Left kidney (tissue), 2 donors: ENCODE data around the gene NDUFAB1. TPM values are rescaled to one million over a fixed set of nuclear protein-coding genes. Genes with fewer than 3 reads are reported as not detected.
"Not testable (repeated sequence)": the region's sequence is repeated elsewhere in the genome, so short reads cannot be mapped to it uniquely, and the experiment has no call there.

Experiments
- DNase-seq: peaks from one replicate; pipeline ENCODE4 v3.0.0-alpha.2; 2013
- polyA plus RNA-seq: library from polyadenylated mRNA; unstranded; fragments of 120-200 nt; gene quantifications from one replicate; pipeline ENCODE4 v1.2.1, GENCODE V29; 2013; ENCODE audit not compliant: insufficient read length

NDUFAB1 gene
- polyA plus RNA-seq, 1 donor: 87.2 TPM

DNA sequence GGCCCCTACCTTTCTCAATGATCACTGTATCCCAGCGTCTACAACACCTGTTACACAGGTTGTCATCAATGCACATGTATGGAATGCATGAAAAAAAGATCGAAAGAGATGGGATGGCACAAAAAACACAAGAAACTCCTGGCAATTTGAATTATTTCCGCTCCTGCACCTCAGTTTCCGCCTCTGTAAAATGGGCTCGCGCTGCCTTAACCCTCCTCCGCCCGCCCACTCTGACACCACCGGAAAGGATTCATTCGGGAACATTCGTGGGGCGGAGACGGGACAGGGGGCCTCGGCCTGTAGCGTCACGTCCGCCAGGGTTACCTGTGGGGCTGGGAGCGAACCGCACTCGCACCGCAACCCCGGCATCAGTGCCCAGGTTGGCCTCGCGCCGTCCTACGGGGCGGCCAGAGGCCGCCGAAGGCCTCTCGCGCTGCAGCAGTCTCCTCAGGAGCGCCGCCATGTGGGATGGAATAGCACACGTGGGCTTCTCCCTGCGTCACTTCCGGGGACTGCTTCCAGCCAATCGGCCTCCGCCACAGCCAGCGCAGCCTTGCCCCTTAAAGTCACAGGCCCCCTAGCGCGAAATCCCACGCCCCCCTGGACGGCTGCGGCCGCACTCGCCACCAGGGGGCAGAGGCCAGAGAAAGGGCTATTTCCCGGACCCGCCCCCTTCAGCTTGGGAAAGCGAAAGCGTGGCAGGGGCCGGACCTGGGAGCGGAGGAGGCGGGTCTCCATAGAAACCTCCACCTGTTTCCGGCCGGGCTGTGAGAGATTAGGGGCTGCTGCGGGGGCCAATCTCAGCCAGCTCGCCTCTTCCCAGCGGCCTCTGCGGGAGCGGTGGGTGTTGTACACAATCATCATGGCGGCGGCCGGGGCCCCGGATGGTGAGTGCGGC, 39.0 kb downstream of the NDUFAB1 start, which contains the start of the genes EARS2 and UBFD1:
TSS of gene EARS2 (minus strand) at position 470 of the 898 bp plus-strand sequence. CDS start at position 463, 7 bp downstream.
TSS of gene UBFD1 (plus strand) at position 847 of the 898 bp plus-strand sequence. CDS start at position 863, 16 bp downstream.
- DNase-seq: peak; percentile 99

GRCh38 chr16:23554536-23554935, 41.6 kb downstream of the NDUFAB1 start:
- no peak for DNase-seq

- no peak for DNase-seq
These were observed 44.0 kb downstream of the NDUFAB1 start for GRCh38 chr16:23552161-23552560.

- no peak for DNase-seq
These were observed 46.2 kb downstream of the NDUFAB1 start for GRCh38 chr16:23549938-23550337.

- DNase-seq: no peak
These were observed 51.7 kb downstream of the NDUFAB1 start for GRCh38 chr16:23544436-23544835.

GRCh38 chr16:23540817-23541178, 55.3 kb downstream of the NDUFAB1 start:
- not testable (repeated sequence) for DNase-seq

DNA sequence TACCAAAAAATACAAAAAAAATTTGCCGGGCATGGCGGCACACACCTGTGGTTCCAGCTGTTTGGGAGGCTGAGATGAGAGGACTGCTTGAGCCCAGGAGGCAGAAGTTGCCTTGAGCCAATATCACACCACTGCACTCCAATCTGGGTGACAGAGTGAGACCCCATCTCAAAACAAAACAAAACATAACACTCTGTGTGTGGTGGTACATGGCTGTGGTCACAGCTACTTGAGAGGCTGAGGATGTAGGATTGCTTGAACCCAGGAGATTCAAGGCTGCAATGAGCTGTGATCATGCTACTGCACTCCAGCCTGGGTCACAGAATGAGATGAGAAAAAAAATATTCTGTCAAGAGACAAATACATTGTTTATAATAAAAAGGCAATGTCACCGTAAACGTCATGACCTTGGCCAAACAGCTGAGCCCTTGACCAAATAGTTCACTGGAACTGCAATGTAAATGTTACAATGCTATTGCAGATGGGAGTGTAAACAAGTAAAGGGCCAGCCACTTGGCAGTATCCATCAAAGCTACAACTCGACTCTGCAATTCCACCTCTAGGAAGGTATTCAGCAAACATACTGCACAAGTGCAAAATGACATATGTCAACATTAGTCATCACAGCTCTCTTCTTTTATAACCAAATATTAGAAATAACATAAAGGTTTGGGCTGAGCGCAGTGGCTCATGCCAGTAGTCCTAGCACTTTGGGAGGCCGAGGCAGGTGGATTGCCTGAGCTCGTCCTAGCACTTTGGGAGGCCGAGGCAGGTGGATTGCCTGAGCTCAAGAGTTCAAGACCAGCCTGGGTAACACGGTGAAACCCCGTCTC, 55.9 kb downstream of the NDUFAB1 start:
- DNase-seq: no peak

DNA sequence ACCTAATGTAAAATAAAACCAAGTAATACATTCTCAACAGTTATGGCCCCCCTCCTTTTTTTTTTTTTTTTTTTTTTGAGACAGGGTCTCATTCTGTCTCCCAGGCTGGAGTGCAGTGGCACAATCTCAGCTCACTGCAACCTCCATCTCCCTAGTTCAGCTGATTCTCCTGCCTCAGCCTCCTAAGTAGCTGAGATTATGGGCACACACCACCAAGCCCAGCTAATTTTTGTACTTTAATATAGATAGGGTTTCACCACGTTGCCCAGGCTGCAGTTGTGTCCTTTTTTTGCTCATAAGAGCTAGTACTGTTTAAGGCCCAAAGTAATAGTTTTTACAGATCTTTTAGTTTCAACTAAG, 57.2 kb downstream of the NDUFAB1 start:
- DNase-seq: no peak

DNA sequence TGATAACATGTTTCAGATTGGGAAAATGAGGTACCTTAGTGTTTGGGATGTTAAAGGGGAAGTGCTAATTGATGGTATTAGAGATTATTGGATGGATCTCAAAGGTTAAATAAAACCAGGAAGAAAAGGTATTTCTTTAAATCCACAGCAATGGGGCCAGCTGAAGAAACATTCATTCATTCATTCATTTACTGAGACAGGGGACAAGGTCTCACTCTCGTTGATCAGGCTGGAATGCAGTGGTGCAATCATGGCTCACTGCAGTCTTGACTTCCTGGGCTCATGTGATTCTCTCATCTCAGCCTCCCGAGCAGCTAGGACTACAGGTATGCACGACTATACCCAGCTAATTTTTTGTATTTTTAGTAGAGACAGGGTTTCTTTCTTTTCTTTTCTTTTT, 58.7 kb downstream of the NDUFAB1 start:
- DNase-seq: no peak

- no peak for DNase-seq
These were observed 60.2 kb downstream of the NDUFAB1 start for GRCh38 chr16:23535901-23536300.

DNA sequence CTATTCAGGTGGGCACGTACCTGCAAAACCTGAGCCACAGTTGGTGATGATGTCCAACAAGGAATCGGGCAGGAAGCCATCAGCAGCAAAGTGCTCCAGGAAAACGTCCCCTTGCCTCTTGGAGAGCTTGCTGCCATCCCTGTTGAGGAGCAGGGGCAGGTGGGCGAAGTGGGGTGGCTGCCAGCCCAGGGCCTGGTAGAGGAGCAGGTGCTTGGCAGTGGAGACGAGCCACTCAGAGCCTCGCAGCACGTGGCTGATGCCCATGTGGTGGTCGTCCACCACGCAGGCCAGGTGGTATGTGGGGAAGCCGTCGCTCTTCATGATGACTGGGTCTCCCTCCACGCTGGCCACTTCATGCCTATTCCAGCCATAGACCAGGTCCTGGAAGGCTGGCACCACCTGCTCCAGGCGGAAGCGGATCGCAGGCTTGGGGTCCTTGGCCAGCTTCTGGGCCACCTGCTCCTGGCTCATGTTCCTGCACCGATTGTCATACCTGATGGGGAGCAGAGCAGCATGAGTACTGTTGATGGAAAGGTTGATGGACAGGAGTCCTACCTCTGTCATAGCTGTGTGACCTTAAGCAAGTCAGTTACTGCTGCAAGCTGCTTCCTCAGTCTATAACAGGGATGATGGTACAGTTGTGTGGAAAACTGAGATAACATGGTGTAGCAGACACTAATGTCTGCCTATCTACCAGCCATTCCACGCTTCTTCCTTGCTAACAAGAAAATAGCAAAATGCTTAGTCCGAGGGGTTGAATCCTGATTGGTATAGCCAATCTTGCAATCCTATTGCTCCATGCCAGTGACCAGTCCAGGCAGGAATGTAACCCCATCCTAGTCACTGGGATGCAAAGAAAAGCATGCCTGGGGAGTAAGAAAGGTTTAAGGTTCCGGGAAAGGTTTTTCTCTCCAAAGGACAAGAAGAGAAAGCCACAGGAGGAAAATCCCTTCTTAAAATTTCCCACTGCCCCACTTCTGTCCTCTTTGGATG, 61.0 kb downstream of the NDUFAB1 start:
- DNase-seq: no peak

DNA sequence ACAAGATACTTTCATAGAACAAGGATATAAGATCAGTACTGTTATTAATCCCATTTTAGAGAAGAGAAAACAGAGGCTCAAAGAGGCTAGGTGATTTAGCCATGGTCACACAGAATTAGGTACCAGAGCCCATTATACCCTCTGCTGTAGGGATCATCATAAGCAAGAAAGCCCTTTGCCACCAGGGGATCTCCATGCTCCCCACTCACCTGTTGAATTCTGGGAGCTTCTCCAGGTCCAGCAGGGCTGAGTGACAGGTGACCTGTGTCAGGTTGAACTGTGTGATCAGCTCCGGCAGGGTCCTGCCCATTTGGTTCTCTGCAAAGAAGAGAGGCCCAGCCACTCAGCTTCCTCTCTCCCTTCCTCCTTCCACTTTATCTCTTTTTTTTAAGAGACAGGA, 63.7 kb downstream of the NDUFAB1 start:
- no peak for DNase-seq

Other genes with a start within 250 kb of the NDUFAB1 start
- gene COG7, start 143.1 kb downstream of the NDUFAB1 start, polyA plus RNA-seq: 39.4 TPM
- gene GGA2, start 85.8 kb downstream of the NDUFAB1 start, polyA plus RNA-seq: 165 TPM
- 30.7 TPM for gene EARS2, start 39.0 kb downstream of the NDUFAB1 start, polyA plus RNA-seq
- gene UBFD1, start 38.6 kb downstream of the NDUFAB1 start, polyA plus RNA-seq: 82.7 TPM
- 24.6 TPM for gene PALB2, start 45.0 kb upstream of the NDUFAB1 start, polyA plus RNA-seq
- gene DCTN5, start 45.1 kb upstream of the NDUFAB1 start, polyA plus RNA-seq: 78.7 TPM
- 38.8 TPM for gene PLK1, start 82.6 kb upstream of the NDUFAB1 start, polyA plus RNA-seq
- 0.47 TPM for gene ERN2, start 116.9 kb upstream of the NDUFAB1 start, polyA plus RNA-seq
- 1.0 TPM for gene CHP2, start 158.7 kb upstream of the NDUFAB1 start, polyA plus RNA-seq
- gene PRKCB, start 239.7 kb upstream of the NDUFAB1 start, polyA plus RNA-seq: 3.8 TPM